Mesenchymal stem cell (in vitro differentiated cells and primary cell): ENCODE measurements around the gene APPBP2.

Experiments
- DNase-seq: peaks from one replicate; pipeline ENCODE4 v3.0.0-alpha.2; 2013
- H2AFZ ChIP-seq: one replicate; pipeline ENCODE4 v1.6.1; 2013; ENCODE audit warnings: low read depth, mild to moderate bottlenecking, control low read depth, inconsistent platforms, low read length, moderate library complexity
- H2AK5ac ChIP-seq: 2 replicates; pipeline ENCODE4 v1.6.1; 2013; ENCODE audit warnings: low read length, moderate library complexity, mild to moderate bottlenecking, inconsistent platforms; ENCODE audit not compliant: severe bottlenecking
- H2BK120ac ChIP-seq: one replicate; pipeline ENCODE4 v1.6.1; 2013; ENCODE audit warnings: low read depth, mild to moderate bottlenecking, inconsistent platforms, low read length, moderate library complexity
- H2BK12ac ChIP-seq, 2 experiments: one replicate each; pipeline ENCODE4 v1.6.1; 2013; ENCODE audit warnings: inconsistent platforms in 2 of 2, low read length in 2 of 2, mild to moderate bottlenecking in 2 of 2, moderate library complexity in 2 of 2, control low read depth in 1 of 2
- H2BK15ac ChIP-seq: one replicate; pipeline ENCODE4 v1.6.1; 2013; ENCODE audit warnings: mild to moderate bottlenecking, low read depth, inconsistent platforms; ENCODE audit not compliant: poor library complexity, severe bottlenecking
- H2BK5ac ChIP-seq: 2 replicates; pipeline ENCODE4 v1.6.1; 2013; ENCODE audit warnings: low read depth, mild to moderate bottlenecking, low read length, control low read depth, inconsistent platforms; ENCODE audit not compliant: poor library complexity, severe bottlenecking
- H3K14ac ChIP-seq, 2 experiments: one replicate each; pipeline ENCODE4 v1.6.1; 2013; ENCODE audit warnings: inconsistent platforms in 2 of 2, low read length in 2 of 2, control low read depth in 1 of 2, mild to moderate bottlenecking in 1 of 2, moderate library complexity in 1 of 2
- H3K18ac ChIP-seq, 2 experiments: one replicate each; pipeline ENCODE4 v1.6.1; 2013; ENCODE audit warnings: inconsistent platforms in 2 of 2, low read length in 2 of 2, control low read depth in 1 of 2, low read depth in 1 of 2, mild to moderate bottlenecking in 1 of 2
- H3K23ac ChIP-seq, 2 experiments: one replicate each; pipeline ENCODE4 v1.6.1; 2013; ENCODE audit warnings: inconsistent platforms in 2 of 2, low read length in 2 of 2, mild to moderate bottlenecking in 2 of 2, moderate library complexity in 2 of 2, control low read depth in 1 of 2
- H3K27ac ChIP-seq: 2 replicates; pipeline ENCODE4 v1.5.1; 2013; ENCODE audit warnings: mild to moderate bottlenecking, moderate library complexity, low read length, control low read depth, inconsistent platforms; ENCODE audit not compliant: poor library complexity, severe bottlenecking
- H3K27me3 ChIP-seq, 2 experiments: 2 replicates each; pipeline versions ENCODE4 v1.6.1 to v1.7.0; 2013; ENCODE audit warnings: low read length in 2 of 2, mild to moderate bottlenecking in 2 of 2, moderate library complexity in 2 of 2, control low read depth in 1 of 2, inconsistent platforms in 1 of 2; ENCODE audit not compliant: control insufficient read depth in 1 of 2, insufficient read depth in 1 of 2
- H3K36me3 ChIP-seq, 2 experiments: 2 replicates each; pipeline versions ENCODE4 v1.6.1 to v1.7.0; 2013; ENCODE audit warnings: low read length in 2 of 2, control low read depth in 1 of 2, inconsistent platforms in 1 of 2, low read depth in 1 of 2, mild to moderate bottlenecking in 1 of 2; ENCODE audit not compliant: insufficient read depth in 2 of 2, control insufficient read depth in 1 of 2
- H3K4ac ChIP-seq, 2 experiments: one replicate each; pipeline ENCODE4 v1.6.1; 2013; ENCODE audit warnings: inconsistent platforms in 2 of 2, low read length in 2 of 2, mild to moderate bottlenecking in 2 of 2, moderate library complexity in 2 of 2, control low read depth in 1 of 2, low read depth in 1 of 2
- H3K4me1 ChIP-seq: 2 replicates; pipeline ENCODE4 v1.6.1; 2013; ENCODE audit warnings: low read depth, low read length, control low read depth; ENCODE audit not compliant: control insufficient read depth, insufficient read depth
- H3K4me2 ChIP-seq: 2 replicates; pipeline ENCODE4 v1.6.1; 2013; ENCODE audit warnings: low read length, mild to moderate bottlenecking, inconsistent platforms; ENCODE audit not compliant: poor library complexity, severe bottlenecking
- H3K4me3 ChIP-seq, 2 experiments: 2 replicates each; pipeline versions ENCODE4 v1.5.1 to v1.7.0; 2013; ENCODE audit warnings: low read length in 2 of 2, mild to moderate bottlenecking in 2 of 2, control low read depth in 1 of 2, low read depth in 1 of 2; ENCODE audit not compliant: insufficient read depth in 1 of 2
- H3K79me1 ChIP-seq: replicated peaks from 2 replicates; pipeline ENCODE4 v1.6.1; 2013; ENCODE audit warnings: mild to moderate bottlenecking, control low read depth, low read length, inconsistent platforms; ENCODE audit not compliant: poor library complexity, severe bottlenecking
- H3K9ac ChIP-seq: 2 replicates; pipeline ENCODE4 v1.7.0; 2013; ENCODE audit warnings: mild to moderate bottlenecking, low read length, moderate library complexity
- H3K9me3 ChIP-seq: 2 replicates; pipeline ENCODE4 v1.7.0; 2013; ENCODE audit warnings: mild to moderate bottlenecking, low read length; ENCODE audit not compliant: control insufficient read depth
- H4K8ac ChIP-seq: one replicate; pipeline ENCODE4 v1.6.1; 2013; ENCODE audit warnings: inconsistent platforms, mild to moderate bottlenecking, low read length, moderate library complexity
- H4K91ac ChIP-seq: one replicate; pipeline ENCODE4 v1.6.1; 2013; ENCODE audit warnings: mild to moderate bottlenecking, low read length, inconsistent platforms
- WGBS: methylation state at CpG from one replicate; pipeline ENCODE4 v1.1.7; 2013; ENCODE audit warnings: mixed read lengths; 5-methylcytosine and 5-hydroxymethylcytosine counted together

Gene APPBP2

DNA sequence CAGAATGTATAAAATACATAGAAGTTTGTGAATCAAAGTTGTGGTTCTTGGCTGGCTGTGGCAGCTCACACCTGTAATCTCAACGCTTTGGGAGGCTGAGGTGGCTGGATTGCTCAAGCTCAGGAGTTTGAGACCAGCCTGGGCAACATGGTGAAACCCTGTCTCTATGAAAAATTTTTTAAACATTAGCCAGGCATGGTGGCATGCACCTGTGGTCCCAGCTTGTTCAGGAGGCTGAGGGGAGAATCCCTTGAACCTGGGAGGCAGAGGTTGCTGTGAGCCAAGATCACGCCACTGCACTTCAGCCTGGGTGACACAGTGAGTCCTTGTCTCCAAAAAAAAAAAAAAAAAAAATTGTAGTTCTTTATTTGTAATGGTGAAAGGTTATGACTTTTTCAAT is 13.8 kb upstream of the APPBP2 start:
- H3K4me3 ChIP-seq, result no peak overlapping the region

DNA sequence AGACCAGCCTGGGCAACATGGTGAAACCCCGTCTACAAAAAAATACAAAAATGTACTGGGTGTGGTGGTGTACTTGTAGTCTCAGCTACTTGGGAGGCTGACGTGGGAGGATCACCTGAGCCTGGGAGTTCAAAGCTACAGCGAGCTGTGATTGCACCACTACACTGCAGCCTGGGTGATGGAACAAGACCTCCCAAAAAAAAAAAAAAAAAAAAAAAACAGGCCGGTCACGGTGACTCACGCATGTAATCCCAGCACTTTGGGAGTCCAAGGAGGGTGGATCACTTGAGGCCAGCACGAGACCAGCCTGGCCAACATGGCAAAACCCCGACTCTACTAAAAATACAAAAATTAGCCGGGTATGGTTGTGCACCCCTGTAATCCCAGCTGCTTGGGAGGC is 12.7 kb upstream of the APPBP2 start:
- H3K18ac ChIP-seq, result no peak overlapping the region
- no peak overlapping the region for H3K4me2 ChIP-seq
- no peaks in the 10 kb centered on the region for H3K79me1 ChIP-seq
- H3K4ac ChIP-seq, result no peak overlapping the region
- H4K91ac ChIP-seq, result no peak overlapping the region
- H3K9ac ChIP-seq, result no peak overlapping the region
- no peak overlapping the region for H3K27ac ChIP-seq
- no peaks in the 10 kb centered on the region for H3K4me1 ChIP-seq
- no peak overlapping the region for H2BK15ac ChIP-seq
- H3K14ac ChIP-seq, result no peak overlapping the region
- H2AFZ ChIP-seq, result no peak overlapping the region
- no peak overlapping the region for H2AK5ac ChIP-seq
- no peaks in the 10 kb centered on the region for H3K36me3 ChIP-seq
- H4K8ac ChIP-seq, result no peak overlapping the region
- H2BK120ac ChIP-seq, result no peak overlapping the region
- H2BK12ac ChIP-seq, result no peak overlapping the region
- H3K4me3 ChIP-seq, result no peak overlapping the region
- 87% methylated on average over 8 of the region's 9 CpGs for WGBS
- H3K9me3 ChIP-seq, result no peaks in the 10 kb centered on the region
- no peak overlapping the region for H3K23ac ChIP-seq
- H2BK5ac ChIP-seq, result no peak overlapping the region
- no peaks in the 10 kb centered on the region for H3K27me3 ChIP-seq
- no peak for DNase-seq

More for the DNA sequence above, 13.8 kb upstream of the APPBP2 start:
- H3K23ac ChIP-seq, result no peak overlapping the region
- H2AK5ac ChIP-seq, result no peak overlapping the region
- no peak overlapping the region for H3K27ac ChIP-seq
- H3K4me1 ChIP-seq, result no peaks in the 10 kb centered on the region
- no peak overlapping the region for H4K91ac ChIP-seq
- H2AFZ ChIP-seq, result no peak overlapping the region
- no peak for DNase-seq
- H3K14ac ChIP-seq, result no peak overlapping the region
- no peak overlapping the region for H2BK15ac ChIP-seq
- no peak overlapping the region for H2BK120ac ChIP-seq
- H3K9ac ChIP-seq, result no peak overlapping the region
- no peak overlapping the region for H2BK5ac ChIP-seq
- H3K4me2 ChIP-seq, result no peak overlapping the region
- H3K18ac ChIP-seq, result no peak overlapping the region
- no peak overlapping the region for H4K8ac ChIP-seq
- H3K4ac ChIP-seq, result no peak overlapping the region
- no peaks in the 10 kb centered on the region for H3K27me3 ChIP-seq
- no peaks in the 10 kb centered on the region for H3K36me3 ChIP-seq
- no peaks in the 10 kb centered on the region for H3K79me1 ChIP-seq
- no peak overlapping the region for H2BK12ac ChIP-seq
- WGBS, result 87% methylated on average over 2 of the region's 2 CpGs
- H3K9me3 ChIP-seq, result no peaks in the 10 kb centered on the region

DNA sequence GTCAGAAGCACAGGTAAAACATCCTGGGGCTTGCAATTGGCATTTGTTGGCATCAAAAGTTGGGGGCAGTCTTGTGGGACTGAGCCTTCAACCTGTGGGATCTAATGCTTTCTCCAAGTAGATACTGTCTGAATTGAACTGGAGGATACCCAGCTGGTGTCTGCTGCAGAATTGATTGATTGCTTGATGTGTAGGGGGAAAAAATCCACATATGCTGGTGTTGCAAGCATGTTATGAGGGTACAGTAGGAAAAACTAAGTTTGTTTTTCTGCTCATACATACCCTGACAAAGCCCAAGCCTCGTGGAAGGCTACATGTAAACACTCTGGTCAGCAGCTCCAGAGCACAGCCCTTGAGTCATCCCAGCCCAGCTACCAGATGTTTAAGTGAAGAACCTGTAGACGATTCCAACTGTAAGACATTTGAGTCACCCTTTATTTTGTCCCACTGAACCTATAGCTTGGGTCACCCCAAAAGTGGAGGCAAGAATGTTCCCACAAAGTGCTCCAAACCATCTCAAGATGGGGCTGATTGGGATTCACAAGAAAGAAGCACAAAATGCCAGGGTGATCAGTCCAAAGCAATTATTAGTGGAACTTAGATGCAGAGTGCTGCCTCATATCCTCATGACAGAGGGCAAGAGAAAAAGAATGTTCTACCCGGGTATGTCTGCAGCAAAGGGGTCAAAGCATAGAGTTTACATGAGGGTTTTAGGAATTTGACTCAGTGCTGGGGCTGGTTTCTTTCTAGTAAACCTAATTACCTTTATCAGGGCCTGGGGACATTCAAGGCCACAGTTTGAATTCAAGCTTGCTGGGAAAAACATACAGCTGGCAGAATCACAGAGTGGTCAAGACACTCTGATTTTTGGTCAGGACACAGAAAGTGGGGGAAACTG is 9.6 kb upstream of the APPBP2 start:
- no peak overlapping the region for H3K23ac ChIP-seq
- H3K9me3 ChIP-seq, result no peaks in the 10 kb centered on the region
- no peak overlapping the region for H2BK15ac ChIP-seq
- H3K14ac ChIP-seq, result no peak overlapping the region
- DNase-seq, result peak; percentile 97
- H3K9ac ChIP-seq, result no peak overlapping the region
- peak overlapping the region; percentile 83 for H2AK5ac ChIP-seq
- peak overlapping the region in 1 of 2 experiments; percentile 50 for H3K4ac ChIP-seq
- no peaks in the 10 kb centered on the region for H3K36me3 ChIP-seq
- H3K18ac ChIP-seq, result peak overlapping the region; percentile 79 to 84
- whole genome bisulfite sequencing, result 0% methylated on average over 3 of the region's 3 CpGs
- H2AFZ ChIP-seq, result no peak overlapping the region
- no peak overlapping the region for H3K4me3 ChIP-seq
- peak overlapping the region; percentile 73 for H2BK120ac ChIP-seq
- H3K27me3 ChIP-seq, result no peaks in the 10 kb centered on the region
- H4K91ac ChIP-seq, result peak overlapping the region; percentile 61
- H4K8ac ChIP-seq, result peak overlapping the region; percentile 35
- peak overlapping the region in 1 of 2 experiments; percentile 63 for H2BK12ac ChIP-seq
- H3K4me1 ChIP-seq, result no peaks in the 10 kb centered on the region
- H3K79me1 ChIP-seq, result no peaks in the 10 kb centered on the region
- no peak overlapping the region for H2BK5ac ChIP-seq
- H3K27ac ChIP-seq, result no peak overlapping the region
- H3K4me2 ChIP-seq, result no peak overlapping the region

DNA sequence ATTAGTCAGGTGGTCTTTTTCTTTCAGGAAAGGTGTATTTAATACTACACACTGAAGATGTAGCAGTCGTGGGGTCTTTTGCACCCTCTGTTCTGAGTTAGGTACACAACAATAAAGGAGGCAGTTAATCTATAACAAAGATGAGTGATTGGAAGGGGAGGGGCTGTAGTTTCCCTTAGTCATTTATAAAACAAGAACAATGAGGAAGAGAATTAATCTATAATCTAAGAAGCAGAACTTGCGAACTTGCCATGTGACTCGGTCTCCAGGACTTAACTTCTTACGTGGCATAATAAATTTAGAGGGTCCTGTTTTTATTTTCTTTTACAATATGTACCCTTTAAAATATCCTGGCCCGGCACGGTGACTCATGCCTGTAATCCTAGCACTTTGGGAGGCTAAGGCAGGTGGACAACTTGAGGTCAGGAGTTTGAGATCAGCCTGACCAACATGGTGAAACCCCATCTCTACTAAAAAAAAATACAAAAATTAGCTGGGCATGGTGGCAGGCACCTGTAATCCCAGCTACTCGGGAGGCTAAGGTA is 8.6 kb upstream of the APPBP2 start:
- Histone ChIP-seq H3K27me3 (no peaks in the 10 kb centered on the region), H2AK5ac (no peak overlapping the region), H3K27ac (peak overlapping the region; percentile 82), H2BK5ac (no peak overlapping the region), H3K79me1 (peaks cover under 1% of the 10 kb centered on the region), H2BK120ac (no peak overlapping the region), H3K4me3 (no peak overlapping the region), H3K4me2 (no peak overlapping the region), H3K14ac (no peak overlapping the region), H3K36me3 (no peaks in the 10 kb centered on the region), H3K4ac (no peak overlapping the region), H4K91ac (no peak overlapping the region), H3K18ac (peak overlapping the region in 1 of 2 experiments; percentile 49), H3K4me1 (no peaks in the 10 kb centered on the region), H3K9ac (no peak overlapping the region), H3K9me3 (no peaks in the 10 kb centered on the region), H3K23ac (no peak overlapping the region), H2BK15ac (no peak overlapping the region), H2AFZ (no peak overlapping the region), H4K8ac (no peak overlapping the region), H2BK12ac (no peak overlapping the region)
- WGBS, result 73% methylated on average over 7 of the region's 7 CpGs
- peak; percentile 16 for DNase-seq
